HCT116 (cell line): ENCODE results near the gene AGK.

Experiments
- CTCF ChIP-seq, 3 experiments: fragments of 200-600 bp in 1 of 3; sonication (generic) in 1 of 3; IDR thresholded peaks in 2 of 3; conservative IDR thresholded peaks in 1 of 3; 2 replicates each; pipeline ENCODE4 v1.5.1; 2012 to 2017; ENCODE audit warnings: low read depth in 2 of 3, low read length in 2 of 3, antibody characterized with exemption in 1 of 3, borderline replicate concordance in 1 of 3, control low read depth in 1 of 3, mild to moderate bottlenecking in 1 of 3, mixed read lengths in 1 of 3, mixed run types in 1 of 3, moderate library complexity in 1 of 3; ENCODE audit not compliant: insufficient read depth in 1 of 3
- EGR1 ChIP-seq: IDR thresholded peaks from 2 replicates; pipeline ENCODE4 v1.6.1; 2012; ENCODE audit warnings: low read depth
- EZH2 ChIP-seq: fragments of 200-600 bp; sonication (generic); IDR thresholded peaks from 2 replicates; pipeline ENCODE4 v1.6.1; 2017; ENCODE audit warnings: antibody characterized with exemption, mixed run types
- EZH2phosphoT487 ChIP-seq: fragments of 200-600 bp; IDR thresholded peaks from 2 replicates; pipeline ENCODE4 v1.6.1; 2018; ENCODE audit warnings: antibody characterized with exemption, borderline replicate concordance
- JUND ChIP-seq: IDR thresholded peaks from 2 replicates; pipeline ENCODE4 v1.6.1; 2012
- MAX ChIP-seq: IDR thresholded peaks from 2 replicates; pipeline ENCODE4 v1.6.1; 2012
- ZNF274 ChIP-seq: fragments of 200-500 bp; sonication (Bioruptor generic); IDR thresholded peaks from 2 replicates; pipeline ENCODE4 v1.6.1; 2014; ENCODE audit warnings: mild to moderate bottlenecking, low read depth, low read length, inconsistent platforms

GRCh38 chr7:141659501-141659900 lies 108.3 kb downstream of the AGK start:
- TF ChIP-seq JUND, result no peak
- no peak for TF ChIP-seq ZNF274
- no peak for TF ChIP-seq CTCF (IDR thresholded peaks at IDR 0.05 in 2 of 3, conservative IDR thresholded peaks at IDR 0.05 in 1 of 3; ENCODE audit: borderline replicate concordance in 1 of 3, insufficient read depth in 1 of 3, low read depth in 2 of 3, low read length in 2 of 3)
- no peak for TF ChIP-seq MAX
- no peak for TF ChIP-seq EZH2phosphoT487
- TF ChIP-seq EZH2, result no peak
- no peak for TF ChIP-seq EGR1
